Measurements from ENCODE around the gene BST2.
A peak's percentile ranks its signal among the peaks of the same experiment; 100 is the strongest.
"Not testable (repeated sequence)": the region's sequence is repeated elsewhere in the genome, so short reads cannot be mapped to it uniquely, and the experiment has no call there.

The BST2 gene

GRCh38 chr19:17376935-17377600, 28.4 kb downstream of the BST2 start, which contains the start of gene PLVAP:
TSS of gene PLVAP (minus strand) at chr19:17377342. CDS start at chr19:17377288, 54 bp downstream.
- peak within 1 kb of the TSS; percentile 69 for H3K4me2 ChIP-seq
- H3K4me1 ChIP-seq, result peaks cover 73% of the 10 kb centered on the region
- 0 out of 2 replicates have a peak, but pooled peaks cover 4% of the 10 kb centered on the region for H3K9me3 ChIP-seq
- no peaks in the 10 kb centered on the region for H4K20me1 ChIP-seq
- peak within 1 kb of the TSS; percentile 68 for H3K27ac ChIP-seq
- no peaks in the 10 kb centered on the region for H3K36me3 ChIP-seq
- H3K4me3 ChIP-seq, result no peak within 1 kb of the TSS
- H3K9ac ChIP-seq, result 0 out of 2 replicates have a peak within 1 kb of the TSS, but pooled peaks have one; percentile 34
- no peaks in the 10 kb centered on the region for H3K27me3 ChIP-seq
- no peak for TF ChIP-seq Cebpa-rat (IDR thresholded peaks at IDR 0.05)

GRCh38 chr19:17370026-17370587, 35.3 kb downstream of the BST2 start:
- Histone ChIP-seq H3K4me2 (peak overlapping the region; percentile 70), H3K27me3 (no peaks in the 10 kb centered on the region), H4K20me1 (no peaks in the 10 kb centered on the region), H3K9me3 (no peaks in the 10 kb centered on the region), H3K4me1 (peaks cover 60% of the 10 kb centered on the region), H3K4me3 (peak overlapping the region; percentile 31; the same call in 1 of the 2 replicates), H3K36me3 (no peaks in the 10 kb centered on the region), H3K27ac (peak overlapping the region; percentile 81), H3K9ac (0 out of 2 replicates have a peak overlapping the region, but pooled peaks have one; percentile 56)
- no peak for TF ChIP-seq Cebpa-rat (IDR thresholded peaks at IDR 0.05)

- no peak for TF ChIP-seq Cebpa-rat (IDR thresholded peaks at IDR 0.05)
- Histone ChIP-seq H3K9ac (no peak overlapping the region), H3K36me3 (no peaks in the 10 kb centered on the region), H3K27me3 (no peaks in the 10 kb centered on the region), H4K20me1 (no peaks in the 10 kb centered on the region), H3K9me3 (no peaks in the 10 kb centered on the region), H3K4me2 (no peak overlapping the region), H3K4me3 (no peak overlapping the region), H3K4me1 (peaks cover 22% of the 10 kb centered on the region), H3K27ac (no peak overlapping the region)
Observed at GRCh38 chr19:17365361-17365760, 40.1 kb downstream of the BST2 start.

- H3K9me3 ChIP-seq, H3K36me3 ChIP-seq, H3K27me3 ChIP-seq, H3K4me3 ChIP-seq, H3K27ac ChIP-seq, H3K9ac ChIP-seq, H3K4me2 ChIP-seq, H4K20me1 ChIP-seq, H3K4me1 ChIP-seq: not testable (repeated sequence)
Observed at GRCh38 chr19:17363852-17364605, 41.4 kb downstream of the BST2 start.

GRCh38 chr19:17359905-17360800, 45.3 kb downstream of the BST2 start:
- H3K9me3 ChIP-seq, result no peaks in the 10 kb centered on the region
- no peaks in the 10 kb centered on the region for H4K20me1 ChIP-seq
- no peak overlapping the region for H3K4me2 ChIP-seq
- H3K36me3 ChIP-seq, result no peaks in the 10 kb centered on the region
- no peaks in the 10 kb centered on the region for H3K27me3 ChIP-seq
- no peak for TF ChIP-seq Cebpa-rat (IDR thresholded peaks at IDR 0.05)
- H3K9ac ChIP-seq, result no peak overlapping the region
- no peak overlapping the region for H3K4me3 ChIP-seq
- no peak overlapping the region for H3K27ac ChIP-seq
- no peaks in the 10 kb centered on the region for H3K4me1 ChIP-seq

GRCh38 chr19:17358395-17358794, 47.0 kb downstream of the BST2 start:
- no peak overlapping the region for H3K4me2 ChIP-seq
- no peaks in the 10 kb centered on the region for H3K9me3 ChIP-seq
- no peak overlapping the region for H3K9ac ChIP-seq
- no peak for TF ChIP-seq Cebpa-rat (IDR thresholded peaks at IDR 0.05)
- H3K27ac ChIP-seq, result no peak overlapping the region
- peaks cover 3% of the 10 kb centered on the region for H3K4me1 ChIP-seq
- H4K20me1 ChIP-seq, result no peaks in the 10 kb centered on the region
- H3K4me3 ChIP-seq, result no peak overlapping the region
- no peaks in the 10 kb centered on the region for H3K27me3 ChIP-seq
- no peaks in the 10 kb centered on the region for H3K36me3 ChIP-seq

GRCh38 chr19:17357724-17358123, 47.7 kb downstream of the BST2 start:
- Histone ChIP-seq H4K20me1 (no peaks in the 10 kb centered on the region), H3K4me2 (no peak overlapping the region), H3K9me3 (no peaks in the 10 kb centered on the region), H3K27me3 (no peaks in the 10 kb centered on the region), H3K27ac (no peak overlapping the region), H3K9ac (no peak overlapping the region), H3K4me1 (peaks cover 10% of the 10 kb centered on the region), H3K36me3 (no peaks in the 10 kb centered on the region), H3K4me3 (no peak overlapping the region)
- TF ChIP-seq Cebpa-rat (IDR thresholded peaks at IDR 0.05), result no peak

- H3K4me1 ChIP-seq, result peaks cover 15% of the 10 kb centered on the region
- no peaks in the 10 kb centered on the region for H3K36me3 ChIP-seq
- H3K4me2 ChIP-seq, result no peak overlapping the region
- H3K27me3 ChIP-seq, result no peaks in the 10 kb centered on the region
- H3K9me3 ChIP-seq, result no peaks in the 10 kb centered on the region
- H3K4me3 ChIP-seq, result no peak overlapping the region
- no peak overlapping the region for H3K27ac ChIP-seq
- no peaks in the 10 kb centered on the region for H4K20me1 ChIP-seq
- TF ChIP-seq Cebpa-rat (IDR thresholded peaks at IDR 0.05), result no peak
- H3K9ac ChIP-seq, result no peak overlapping the region
Observed at GRCh38 chr19:17357078-17357666, 48.3 kb downstream of the BST2 start.

- TF ChIP-seq Cebpa-rat (IDR thresholded peaks at IDR 0.05), result no peak
Observed at GRCh38 chr19:17353386-17353785, 52.0 kb downstream of the BST2 start.

More at GRCh38 chr19:17353386-17353785, 52.0 kb downstream of the BST2 start:
- Histone ChIP-seq H3K4me3 (no peak overlapping the region), H3K9me3 (no peaks in the 10 kb centered on the region), H4K20me1 (no peaks in the 10 kb centered on the region), H3K27me3 (no peaks in the 10 kb centered on the region), H3K9ac (no peak overlapping the region), H3K36me3 (no peaks in the 10 kb centered on the region), H3K4me1 (peaks cover 51% of the 10 kb centered on the region), H3K27ac (peak overlapping the region; percentile 56; the same call in 1 of the 2 replicates), H3K4me2 (peak overlapping the region; percentile 60)

All from BLaER1 (cell line).